GM12864 (cell line): ENCODE measurements around the gene LDLRAP1.

Source experiments
- DNase-seq: peaks from one replicate; pipeline ENCODE4 v3.0.0-alpha.2; 2011; ENCODE audit warnings: low read depth
- H3K4me3 ChIP-seq: 2 replicates; pipeline ENCODE4 v1.5.1; 2011; ENCODE audit warnings: mild to moderate bottlenecking, low read depth, low read length, control low read depth
- TF ChIP-seq, protein P1 (sequence below): IDR thresholded peaks from 2 replicates; pipeline ENCODE4 v1.5.1; 2011; ENCODE audit warnings: low read depth, mild to moderate bottlenecking, moderate library complexity, low read length, control low read depth, inconsistent platforms; ENCODE audit errors: missing control alignments

LDLRAP1 gene

DNA sequence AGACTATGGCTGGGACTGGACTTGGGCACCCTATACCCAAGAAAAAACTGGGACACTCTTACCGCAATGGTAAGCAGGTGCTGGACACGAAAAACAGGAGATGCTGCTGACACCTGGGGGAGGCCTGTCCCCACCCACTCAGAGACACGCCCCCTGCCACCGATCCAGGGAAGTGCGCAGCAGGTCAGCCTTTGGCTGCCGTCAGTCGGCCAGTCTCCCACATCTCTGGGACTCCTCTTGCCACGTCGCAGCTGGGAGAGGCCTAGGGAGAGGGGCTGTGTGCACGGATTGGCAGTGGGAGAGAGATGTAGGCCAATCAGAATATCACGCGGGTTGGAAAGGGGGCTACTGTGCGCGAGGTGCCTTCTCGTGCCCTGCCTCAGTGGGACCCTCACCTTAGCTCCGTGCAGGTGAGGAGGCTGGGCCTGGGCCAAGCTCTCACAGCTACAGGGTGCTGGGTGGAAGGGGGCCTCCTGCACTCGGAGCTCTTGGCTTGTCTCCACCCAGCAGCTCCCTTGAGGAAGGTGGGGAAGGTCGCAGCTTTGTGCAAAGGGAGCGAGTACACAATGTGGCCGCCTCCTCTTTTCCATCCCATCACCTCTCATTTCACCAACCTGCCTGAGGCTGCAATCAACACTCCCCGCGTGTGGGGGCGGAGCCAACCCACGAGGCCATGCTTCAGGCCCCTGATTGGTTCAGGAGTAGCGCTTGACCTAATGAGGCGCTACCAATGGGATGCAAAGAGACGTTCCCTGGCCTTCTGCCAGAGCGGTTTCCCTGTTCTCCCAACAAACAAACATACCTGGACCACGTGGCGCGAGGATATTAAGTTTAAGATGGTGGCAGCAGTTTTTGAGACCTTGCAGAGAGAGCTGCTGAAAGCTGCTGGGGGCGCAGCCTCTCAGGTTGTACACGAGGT lies 25.7 kb upstream of the LDLRAP1 start:
- H3K4me3 ChIP-seq: no peak overlapping the region

DNA sequence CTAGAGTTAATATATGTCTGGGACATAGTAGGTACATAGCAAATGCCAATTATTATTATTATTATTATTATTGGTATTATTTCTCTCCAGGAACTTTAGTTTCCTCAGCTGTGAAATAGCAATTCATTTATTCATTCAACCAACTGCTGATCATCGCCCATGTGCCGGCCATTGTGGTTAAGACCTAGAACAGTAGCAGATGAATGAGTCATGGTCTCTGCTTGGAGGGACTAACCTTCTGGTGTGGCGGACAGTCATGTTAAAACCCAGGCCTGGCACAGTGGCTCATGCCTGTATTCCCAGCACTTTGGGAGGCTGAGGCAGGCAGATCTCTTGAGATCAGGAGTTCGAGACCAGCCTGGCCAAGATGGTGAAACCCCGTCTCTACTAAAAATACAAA lies 23.8 kb upstream of the LDLRAP1 start:
- DNase-seq: no peak
- TF ChIP-seq, protein P1, sequence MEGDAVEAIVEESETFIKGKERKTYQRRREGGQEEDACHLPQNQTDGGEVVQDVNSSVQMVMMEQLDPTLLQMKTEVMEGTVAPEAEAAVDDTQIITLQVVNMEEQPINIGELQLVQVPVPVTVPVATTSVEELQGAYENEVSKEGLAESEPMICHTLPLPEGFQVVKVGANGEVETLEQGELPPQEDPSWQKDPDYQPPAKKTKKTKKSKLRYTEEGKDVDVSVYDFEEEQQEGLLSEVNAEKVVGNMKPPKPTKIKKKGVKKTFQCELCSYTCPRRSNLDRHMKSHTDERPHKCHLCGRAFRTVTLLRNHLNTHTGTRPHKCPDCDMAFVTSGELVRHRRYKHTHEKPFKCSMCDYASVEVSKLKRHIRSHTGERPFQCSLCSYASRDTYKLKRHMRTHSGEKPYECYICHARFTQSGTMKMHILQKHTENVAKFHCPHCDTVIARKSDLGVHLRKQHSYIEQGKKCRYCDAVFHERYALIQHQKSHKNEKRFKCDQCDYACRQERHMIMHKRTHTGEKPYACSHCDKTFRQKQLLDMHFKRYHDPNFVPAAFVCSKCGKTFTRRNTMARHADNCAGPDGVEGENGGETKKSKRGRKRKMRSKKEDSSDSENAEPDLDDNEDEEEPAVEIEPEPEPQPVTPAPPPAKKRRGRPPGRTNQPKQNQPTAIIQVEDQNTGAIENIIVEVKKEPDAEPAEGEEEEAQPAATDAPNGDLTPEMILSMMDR: no peak
- no peak overlapping the region for H3K4me3 ChIP-seq

More for the DNA sequence above, 25.7 kb upstream of the LDLRAP1 start:
- DNase-seq: no peak
- TF ChIP-seq, protein P1: no peak

DNA sequence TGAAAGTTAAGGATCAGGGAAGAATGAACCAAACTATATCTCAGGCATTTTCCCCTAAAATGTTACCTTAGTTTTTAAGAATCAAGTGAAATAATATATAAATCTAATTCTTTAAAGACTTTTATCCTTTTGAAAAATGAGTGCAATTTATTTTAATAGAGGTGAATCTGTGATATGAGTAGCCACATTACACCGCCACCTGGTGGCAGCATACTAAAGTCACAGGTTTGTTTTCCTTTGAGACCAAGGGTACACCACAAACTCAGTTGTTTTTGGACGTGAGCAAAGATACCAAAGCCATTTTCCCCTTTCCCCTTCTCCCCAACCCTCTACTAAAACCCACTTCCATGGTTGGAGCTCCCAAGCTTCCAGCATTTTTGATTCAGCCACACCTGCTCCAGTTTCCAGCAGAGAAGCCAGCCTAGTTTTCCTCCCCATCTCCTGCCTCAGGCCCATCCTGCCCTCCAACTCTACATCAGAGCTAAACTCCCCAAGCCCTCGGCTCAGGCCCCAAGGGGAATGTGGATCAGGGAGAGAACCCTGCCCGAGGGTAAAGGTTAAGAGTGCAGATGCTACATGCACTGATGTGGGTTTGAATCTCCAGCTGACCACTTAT lies 22.9 kb upstream of the LDLRAP1 start:
- H3K4me3 ChIP-seq: no peak overlapping the region
- TF ChIP-seq, protein P1: peak; percentile 75
- peak; percentile 27 for DNase-seq

DNA sequence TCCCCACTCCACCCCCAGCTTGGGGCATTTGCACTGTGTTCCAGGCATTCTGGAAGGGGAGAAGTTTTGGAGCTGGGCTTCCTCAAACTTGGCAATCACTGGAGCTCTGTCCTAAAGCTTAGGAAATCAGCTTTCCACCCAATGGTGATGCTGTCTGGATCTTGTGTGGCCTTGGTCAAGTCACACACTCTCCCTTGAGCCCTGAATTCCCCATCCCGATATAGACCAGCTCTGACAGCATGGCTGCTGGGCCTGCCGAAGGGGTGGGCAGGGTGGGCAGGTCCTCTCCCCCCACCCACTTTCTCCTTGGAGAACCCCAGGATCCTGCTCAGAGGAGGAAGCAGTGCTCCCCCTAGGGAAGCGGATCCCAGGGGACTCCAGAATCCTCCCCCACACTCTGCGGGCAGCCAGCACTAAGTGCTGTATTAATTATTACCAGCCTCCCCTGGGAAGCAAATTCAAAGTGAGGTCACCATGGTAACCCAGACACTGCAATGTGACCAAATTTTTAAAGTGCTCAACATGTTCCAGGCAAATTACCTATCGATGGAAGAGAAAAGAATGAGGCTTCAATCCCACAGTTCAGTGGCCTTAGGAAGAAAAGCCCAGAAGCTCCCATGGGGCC lies 21.3 kb upstream of the LDLRAP1 start:
- no peak overlapping the region for H3K4me3 ChIP-seq
- TF ChIP-seq, protein P1: no peak
- no peak for DNase-seq

DNA sequence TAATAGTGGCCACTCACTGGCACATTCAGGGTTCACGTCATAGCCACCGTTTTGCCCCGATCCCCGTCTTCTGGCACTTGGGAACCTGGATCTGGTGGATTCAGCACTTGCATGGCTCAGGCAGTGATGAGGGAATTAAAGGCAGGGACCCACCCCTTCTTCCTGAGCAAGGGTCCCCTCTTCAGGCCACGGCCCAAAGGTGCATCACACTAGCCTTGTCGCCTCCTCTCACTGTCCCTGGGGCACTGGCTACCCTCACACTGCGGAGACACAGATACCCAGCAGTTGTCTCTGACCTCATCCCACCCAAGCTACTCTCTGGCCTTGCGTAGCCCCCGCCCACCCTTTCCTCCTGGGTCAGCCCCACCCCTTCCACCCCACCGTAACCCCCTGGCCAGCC lies 19.9 kb upstream of the LDLRAP1 start:
- DNase-seq: no peak
- TF ChIP-seq, protein P1: no peak
- H3K4me3 ChIP-seq: no peak overlapping the region

DNA sequence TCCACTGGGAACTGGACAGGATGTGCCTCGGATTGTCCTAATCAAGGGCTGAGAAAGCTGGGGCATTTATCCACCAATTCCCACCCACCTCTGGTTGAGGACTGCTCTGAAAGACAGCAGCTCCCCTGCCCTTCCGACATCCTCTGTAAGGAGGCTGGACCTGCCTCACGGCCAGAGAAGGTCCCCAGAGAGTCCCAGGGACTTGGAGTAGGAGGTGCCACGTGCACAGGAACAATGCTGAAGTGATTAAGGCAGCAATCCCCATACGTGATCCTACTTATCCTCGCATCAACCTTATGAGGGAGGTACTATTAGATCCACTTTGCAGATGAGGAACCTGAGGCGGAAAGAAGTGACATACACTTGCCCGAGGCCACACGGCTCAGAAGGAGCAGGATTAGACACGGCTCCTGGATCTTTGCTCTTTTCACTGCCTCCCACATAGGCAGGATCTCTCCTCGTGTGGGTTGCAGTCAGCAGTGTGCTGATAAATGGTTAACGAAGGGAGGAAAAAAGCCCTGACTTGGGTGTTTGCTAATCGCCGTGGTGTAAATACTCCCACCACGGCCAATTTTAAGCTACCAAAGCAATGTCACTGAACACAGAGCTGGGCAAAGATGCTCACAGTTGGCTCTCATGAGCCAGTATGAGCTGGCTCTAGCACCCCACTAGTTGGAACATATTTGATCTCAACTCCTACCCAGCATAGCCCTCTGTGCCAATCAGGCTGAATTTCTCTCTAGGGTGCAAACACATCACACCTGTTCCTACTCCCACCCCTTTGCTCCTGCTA lies 18.6 kb upstream of the LDLRAP1 start:
- no peak for DNase-seq
- no peak overlapping the region for H3K4me3 ChIP-seq
- TF ChIP-seq, protein P1: no peak
